ENCODE data around the gene BCR. TPM values are rescaled to one million over a fixed set of nuclear protein-coding genes. Genes with fewer than 3 reads are reported as not detected.

The BCR gene
- total RNA-seq, 1 donor from 2014 or later = 78.3 TPM

- Histone ChIP-seq H3K4me3 (peak overlapping the region; percentile 64), H3K4me1 (peaks cover 49% of the 10 kb centered on the region), H3K27me3 (no peaks in the 10 kb centered on the region), H3K9me3 (no peaks in the 10 kb centered on the region), H3K27ac (no peak overlapping the region), H3K36me3 (no peaks in the 10 kb centered on the region)
- TF ChIP-seq, protein P1, sequence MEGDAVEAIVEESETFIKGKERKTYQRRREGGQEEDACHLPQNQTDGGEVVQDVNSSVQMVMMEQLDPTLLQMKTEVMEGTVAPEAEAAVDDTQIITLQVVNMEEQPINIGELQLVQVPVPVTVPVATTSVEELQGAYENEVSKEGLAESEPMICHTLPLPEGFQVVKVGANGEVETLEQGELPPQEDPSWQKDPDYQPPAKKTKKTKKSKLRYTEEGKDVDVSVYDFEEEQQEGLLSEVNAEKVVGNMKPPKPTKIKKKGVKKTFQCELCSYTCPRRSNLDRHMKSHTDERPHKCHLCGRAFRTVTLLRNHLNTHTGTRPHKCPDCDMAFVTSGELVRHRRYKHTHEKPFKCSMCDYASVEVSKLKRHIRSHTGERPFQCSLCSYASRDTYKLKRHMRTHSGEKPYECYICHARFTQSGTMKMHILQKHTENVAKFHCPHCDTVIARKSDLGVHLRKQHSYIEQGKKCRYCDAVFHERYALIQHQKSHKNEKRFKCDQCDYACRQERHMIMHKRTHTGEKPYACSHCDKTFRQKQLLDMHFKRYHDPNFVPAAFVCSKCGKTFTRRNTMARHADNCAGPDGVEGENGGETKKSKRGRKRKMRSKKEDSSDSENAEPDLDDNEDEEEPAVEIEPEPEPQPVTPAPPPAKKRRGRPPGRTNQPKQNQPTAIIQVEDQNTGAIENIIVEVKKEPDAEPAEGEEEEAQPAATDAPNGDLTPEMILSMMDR (IDR thresholded peaks at IDR 0.05) = no peak
- peak; percentile 9 for ATAC-seq
- DNase-seq = peak; percentile 74
- intact Hi-C loops (cut with DNase I) = loop anchor here (2.0 to 5.0 kb wide), 2 partner anchors 34 to 44 kb away; no protein-coding TSS in a partner anchor
These were observed 2.9 kb downstream of the BCR start for GRCh38 chr22:23183061-23183698.

- no peaks in the 10 kb centered on the region for H3K27me3 ChIP-seq
- H3K36me3 ChIP-seq = no peaks in the 10 kb centered on the region
- TF ChIP-seq, protein P1 (IDR thresholded peaks at IDR 0.05) = no peak
- intact Hi-C loops (cut with DNase I) = loop anchor here (5.0 kb wide), 1 partner anchor 33 kb away; no protein-coding TSS in a partner anchor
- no peak for DNase-seq
- H3K9me3 ChIP-seq = no peaks in the 10 kb centered on the region
- peaks cover 44% of the 10 kb centered on the region for H3K4me1 ChIP-seq
- no peak for ATAC-seq
- peak overlapping the region; percentile 64 for H3K4me3 ChIP-seq
- H3K27ac ChIP-seq = no peak overlapping the region
These were observed 3.9 kb downstream of the BCR start for GRCh38 chr22:23184100-23184763.

GRCh38 chr22:23184764-23185113, 4.4 kb downstream of the BCR start:
- Histone ChIP-seq H3K36me3 (no peaks in the 10 kb centered on the region), H3K9me3 (no peaks in the 10 kb centered on the region), H3K4me1 (peaks cover 39% of the 10 kb centered on the region), H3K27me3 (no peaks in the 10 kb centered on the region), H3K4me3 (no peak overlapping the region), H3K27ac (no peak overlapping the region)
- DNase-seq = no peak
- TF ChIP-seq, protein P1 (IDR thresholded peaks at IDR 0.05) = no peak
- intact Hi-C loops (cut with DNase I) = loop anchor here (5.0 kb wide), 1 partner anchor 33 kb away; no protein-coding TSS in a partner anchor
- ATAC-seq = no peak

DNA sequence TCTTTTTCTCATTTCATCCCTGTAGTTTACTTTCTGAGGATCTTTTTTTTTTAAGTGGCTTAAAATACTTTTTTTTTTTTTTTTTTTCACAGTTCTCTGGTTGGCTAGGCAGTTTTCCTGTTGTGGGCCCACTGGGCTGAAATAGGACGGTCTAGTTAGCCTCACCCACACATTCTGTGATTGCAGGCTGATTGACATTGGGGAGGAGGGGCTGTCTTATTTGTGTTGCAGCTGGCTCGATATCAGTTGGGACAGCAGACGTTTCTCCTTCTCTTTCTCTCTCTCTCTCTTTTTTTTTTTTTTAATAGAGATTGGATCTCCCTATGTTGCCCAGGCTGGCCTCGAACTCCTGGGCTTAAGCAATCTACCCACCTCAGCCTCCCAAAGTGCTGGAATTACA, 6.9 kb downstream of the BCR start:
- no peaks in the 10 kb centered on the region for H3K9me3 ChIP-seq
- DNase-seq = no peak
- intact Hi-C loops (cut with DNase I) = no loop called here
- TF ChIP-seq, protein P1 (IDR thresholded peaks at IDR 0.05) = no peak
- no peak overlapping the region for H3K4me3 ChIP-seq
- H3K4me1 ChIP-seq = peaks cover 33% of the 10 kb centered on the region
- ATAC-seq = no peak
- no peaks in the 10 kb centered on the region for H3K36me3 ChIP-seq
- H3K27ac ChIP-seq = no peak overlapping the region
- H3K27me3 ChIP-seq = no peaks in the 10 kb centered on the region

DNA sequence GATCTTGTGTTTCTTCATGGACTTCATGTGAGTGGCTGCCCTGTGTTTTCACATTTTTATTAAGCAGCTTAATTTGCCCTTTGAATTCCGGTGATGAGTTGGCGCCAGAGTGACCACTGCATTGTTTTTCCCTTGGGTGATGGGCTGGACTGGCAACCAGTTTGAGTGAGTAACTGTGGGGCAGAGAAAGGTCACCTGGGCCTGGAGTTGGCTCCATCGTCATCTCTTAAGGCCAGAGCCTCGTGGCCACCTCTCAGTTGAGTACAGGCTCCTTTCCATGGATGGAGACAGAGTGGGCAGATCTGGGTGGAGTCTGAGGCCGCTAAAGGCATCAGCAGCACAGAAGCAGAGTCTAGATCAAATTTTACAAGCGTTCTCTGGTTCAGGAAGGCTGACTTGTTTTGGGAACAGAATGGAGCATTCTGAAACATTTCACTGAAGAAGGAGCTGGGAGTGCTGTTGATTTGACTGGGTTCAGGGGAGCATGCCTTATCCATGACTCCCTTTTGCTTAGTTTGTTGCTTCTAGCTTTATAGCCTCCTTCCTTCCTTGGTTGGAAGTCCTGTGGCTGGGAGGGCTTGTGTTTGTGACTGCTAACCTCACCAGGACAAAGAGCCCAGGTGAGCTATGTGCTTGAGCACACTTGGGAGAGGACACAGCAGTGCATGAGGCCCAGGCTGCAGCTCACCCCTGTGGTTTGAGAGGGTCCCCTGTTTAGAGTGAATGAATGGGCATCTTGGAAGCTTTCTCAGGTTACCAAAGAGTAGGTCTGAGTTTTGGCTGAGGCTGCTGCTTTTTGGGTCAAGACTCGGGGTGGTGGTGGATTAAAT, 7.8 kb downstream of the BCR start:
- ATAC-seq (no peak), DNase-seq (no peak)
- Histone ChIP-seq H3K4me1 (peaks cover 33% of the 10 kb centered on the region), H3K27ac (no peak overlapping the region), H3K36me3 (no peaks in the 10 kb centered on the region), H3K4me3 (no peak overlapping the region), H3K9me3 (no peaks in the 10 kb centered on the region), H3K27me3 (no peaks in the 10 kb centered on the region)
- TF ChIP-seq, protein P1 (IDR thresholded peaks at IDR 0.05) = no peak
- intact Hi-C loops (cut with DNase I) = no loop called here

Measured in upper lobe of right lung (tissue), 1 donor.